Measurements from ENCODE around the gene PLEKHJ1.

Gene PLEKHJ1

DNA sequence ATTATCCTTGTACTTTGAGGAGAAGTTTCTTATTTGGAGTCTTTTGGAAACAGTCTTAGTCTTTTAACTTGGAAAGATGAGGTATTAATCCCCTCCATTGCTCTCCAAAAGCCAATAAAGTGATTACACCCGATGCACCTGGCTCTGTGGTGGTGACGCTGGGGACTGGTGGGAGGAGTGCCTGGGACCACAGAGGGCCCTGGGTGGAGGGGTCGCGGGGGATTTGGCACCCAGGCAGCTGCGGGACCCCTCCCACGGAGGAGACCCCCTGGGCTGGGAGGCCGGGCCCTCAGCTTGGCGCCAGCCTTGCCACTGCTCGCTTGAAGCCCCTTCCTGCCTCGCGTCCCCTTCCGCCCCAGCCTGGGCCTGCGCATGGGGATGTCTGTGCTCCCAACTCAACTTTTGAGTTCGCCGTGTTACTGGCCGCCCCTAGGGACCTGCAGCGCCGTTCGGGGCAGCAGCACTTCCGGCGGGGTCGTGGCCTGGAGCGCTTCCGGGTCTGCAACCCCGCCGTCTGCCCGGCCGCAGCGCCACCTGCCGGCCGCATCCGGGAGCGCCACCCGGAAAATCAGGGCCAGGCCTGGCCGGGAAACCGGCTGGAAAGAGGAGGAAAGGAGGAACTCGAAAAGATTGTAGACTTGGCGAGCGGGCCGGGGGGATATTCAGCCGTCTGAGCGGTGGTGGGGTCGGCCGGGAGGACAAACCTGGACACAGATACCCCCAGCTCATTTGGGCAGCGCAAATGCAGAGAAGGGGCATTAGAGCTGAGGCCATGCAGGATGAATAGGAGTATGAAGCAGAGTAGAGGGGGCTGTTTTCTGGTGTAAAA, 37.4 kb upstream of the PLEKHJ1 start:
- Histone ChIP-seq H3F3A (ENCODE audit: low read depth) (peaks cover 18% of the 10 kb centered on the region), H3K79me2 (ENCODE audit: insufficient read depth, low read length) (peaks cover 63% of the 10 kb centered on the region), H3K27me3 (ENCODE audit: insufficient read depth, low read length, poor library complexity, severe bottlenecking) (peaks cover 12% of the 10 kb centered on the region), H3K4me1 (ENCODE audit: insufficient read depth, low read length, poor library complexity, severe bottlenecking) (peaks cover 28% of the 10 kb centered on the region), H3K4me3 (ENCODE audit: low read length, poor library complexity, severe bottlenecking) (peak overlapping the region; percentile 94), H3K9me3 (ENCODE audit: insufficient read depth, low read depth, low read length) (no peaks in the 10 kb centered on the region), H3K9ac (ENCODE audit: low read depth, low read length, poor library complexity, severe bottlenecking) (peak overlapping the region; percentile 69), H2AFZ (ENCODE audit: low read length) (no peak overlapping the region), H3K4me2 (ENCODE audit: low read depth, low read length, poor library complexity, severe bottlenecking) (peak overlapping the region; percentile 83), H4K20me1 (ENCODE audit: insufficient read depth, low read length, poor library complexity, severe bottlenecking) (peaks cover 52% of the 10 kb centered on the region), H3K36me3 (ENCODE audit: insufficient read depth, low read length) (peaks cover 19% of the 10 kb centered on the region; the same call in 1 of the 2 replicates), H3K9me2 (replicated peaks; ENCODE audit: low read depth, low read length) (no peaks in the 10 kb centered on the region)
- peak; percentile 91 for TF ChIP-seq CTCF (conservative IDR thresholded peaks at IDR 0.05; ENCODE audit: low read length)
- TF ChIP-seq EZH2phosphoT487 (IDR thresholded peaks at IDR 0.05; ENCODE audit: borderline replicate concordance), result no peak

GRCh38 chr19:2271234-2272103, 35.3 kb upstream of the PLEKHJ1 start:
- Histone ChIP-seq H3K79me2 (ENCODE audit: insufficient read depth, low read length) (peaks cover 63% of the 10 kb centered on the region), H3K4me2 (ENCODE audit: low read depth, low read length, poor library complexity, severe bottlenecking) (peak overlapping the region; percentile 83), H3K4me1 (ENCODE audit: insufficient read depth, low read length, poor library complexity, severe bottlenecking) (peaks cover 33% of the 10 kb centered on the region), H3K27me3 (ENCODE audit: insufficient read depth, low read length, poor library complexity, severe bottlenecking) (peaks cover 12% of the 10 kb centered on the region), H3K4me3 (ENCODE audit: low read length, poor library complexity, severe bottlenecking) (peak overlapping the region; percentile 94), H4K20me1 (ENCODE audit: insufficient read depth, low read length, poor library complexity, severe bottlenecking) (peaks cover 52% of the 10 kb centered on the region), H3K9me3 (ENCODE audit: insufficient read depth, low read depth, low read length) (no peaks in the 10 kb centered on the region), H3F3A (ENCODE audit: low read depth) (peaks cover 18% of the 10 kb centered on the region), H3K9ac (ENCODE audit: low read depth, low read length, poor library complexity, severe bottlenecking) (peak overlapping the region; percentile 96), H2AFZ (ENCODE audit: low read length) (no peak overlapping the region), H3K36me3 (ENCODE audit: insufficient read depth, low read length) (peaks cover 19% of the 10 kb centered on the region; the same call in 1 of the 2 replicates), H3K9me2 (replicated peaks; ENCODE audit: low read depth, low read length) (no peaks in the 10 kb centered on the region)
- no peak for TF ChIP-seq EZH2phosphoT487 (IDR thresholded peaks at IDR 0.05; ENCODE audit: borderline replicate concordance)

GRCh38 chr19:2270423-2271233, 34.5 kb upstream of the PLEKHJ1 start:
- TF ChIP-seq CTCF (conservative IDR thresholded peaks at IDR 0.05; ENCODE audit: low read length), result no peak
- TF ChIP-seq EZH2phosphoT487 (IDR thresholded peaks at IDR 0.05; ENCODE audit: borderline replicate concordance), result no peak
- Histone ChIP-seq H3K79me2 (ENCODE audit: insufficient read depth, low read length) (peaks cover 60% of the 10 kb centered on the region), H3K36me3 (ENCODE audit: insufficient read depth, low read length) (peaks cover 19% of the 10 kb centered on the region; the same call in 1 of the 2 replicates)

More at GRCh38 chr19:2270423-2271233, 34.5 kb upstream of the PLEKHJ1 start:
- Histone ChIP-seq H3F3A (ENCODE audit: low read depth) (peaks cover 18% of the 10 kb centered on the region), H3K4me3 (ENCODE audit: low read length, poor library complexity, severe bottlenecking) (peak overlapping the region; percentile 94), H4K20me1 (ENCODE audit: insufficient read depth, low read length, poor library complexity, severe bottlenecking) (peaks cover 52% of the 10 kb centered on the region), H3K9ac (ENCODE audit: low read depth, low read length, poor library complexity, severe bottlenecking) (peak overlapping the region; percentile 96), H3K9me3 (ENCODE audit: insufficient read depth, low read depth, low read length) (no peaks in the 10 kb centered on the region), H3K27me3 (ENCODE audit: insufficient read depth, low read length, poor library complexity, severe bottlenecking) (peaks cover 12% of the 10 kb centered on the region), H3K4me1 (ENCODE audit: insufficient read depth, low read length, poor library complexity, severe bottlenecking) (peaks cover 34% of the 10 kb centered on the region), H3K9me2 (replicated peaks; ENCODE audit: low read depth, low read length) (no peaks in the 10 kb centered on the region), H3K4me2 (ENCODE audit: low read depth, low read length, poor library complexity, severe bottlenecking) (peak overlapping the region; percentile 83), H2AFZ (ENCODE audit: low read length) (no peak overlapping the region)

All from Loucy (cell line).